NB4 (cell line): ENCODE measurements around the gene GID8.

Source experiments
- DNase-seq: peaks from one replicate; pipeline ENCODE4 v3.0.0; 2010; ENCODE audit warnings: low read depth
- H3K4me3 ChIP-seq: one replicate; pipeline ENCODE4 v1.5.1; 2011; ENCODE audit warnings: mild to moderate bottlenecking, low read depth, low read length, moderate library complexity
- MYC ChIP-seq: IDR thresholded peaks from 2 replicates; pipeline ENCODE4 v1.6.1; 2011; ENCODE audit warnings: low read depth, low read length
- POLR2A ChIP-seq: IDR thresholded peaks from 2 replicates; pipeline ENCODE4 v1.6.1; 2011; ENCODE audit warnings: mild to moderate bottlenecking; ENCODE audit not compliant: insufficient read length; ENCODE audit errors: extremely low read depth
- TF ChIP-seq, protein P1 (sequence below): IDR thresholded peaks from one replicate; pipeline ENCODE4 v1.5.1; 2012; ENCODE audit warnings: low read depth, low read length
- TF ChIP-seq, protein P2 (sequence below): IDR thresholded peaks from 2 replicates; pipeline ENCODE4 v1.6.1; 2011; ENCODE audit warnings: low read depth, low read length

The GID8 gene

GRCh38 chr20:62947532-62948300 is 9.8 kb downstream of the GID8 start:
- DNase-seq: no peak
- TF ChIP-seq, protein P1, sequence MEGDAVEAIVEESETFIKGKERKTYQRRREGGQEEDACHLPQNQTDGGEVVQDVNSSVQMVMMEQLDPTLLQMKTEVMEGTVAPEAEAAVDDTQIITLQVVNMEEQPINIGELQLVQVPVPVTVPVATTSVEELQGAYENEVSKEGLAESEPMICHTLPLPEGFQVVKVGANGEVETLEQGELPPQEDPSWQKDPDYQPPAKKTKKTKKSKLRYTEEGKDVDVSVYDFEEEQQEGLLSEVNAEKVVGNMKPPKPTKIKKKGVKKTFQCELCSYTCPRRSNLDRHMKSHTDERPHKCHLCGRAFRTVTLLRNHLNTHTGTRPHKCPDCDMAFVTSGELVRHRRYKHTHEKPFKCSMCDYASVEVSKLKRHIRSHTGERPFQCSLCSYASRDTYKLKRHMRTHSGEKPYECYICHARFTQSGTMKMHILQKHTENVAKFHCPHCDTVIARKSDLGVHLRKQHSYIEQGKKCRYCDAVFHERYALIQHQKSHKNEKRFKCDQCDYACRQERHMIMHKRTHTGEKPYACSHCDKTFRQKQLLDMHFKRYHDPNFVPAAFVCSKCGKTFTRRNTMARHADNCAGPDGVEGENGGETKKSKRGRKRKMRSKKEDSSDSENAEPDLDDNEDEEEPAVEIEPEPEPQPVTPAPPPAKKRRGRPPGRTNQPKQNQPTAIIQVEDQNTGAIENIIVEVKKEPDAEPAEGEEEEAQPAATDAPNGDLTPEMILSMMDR: no peak
- TF ChIP-seq, protein P2, sequence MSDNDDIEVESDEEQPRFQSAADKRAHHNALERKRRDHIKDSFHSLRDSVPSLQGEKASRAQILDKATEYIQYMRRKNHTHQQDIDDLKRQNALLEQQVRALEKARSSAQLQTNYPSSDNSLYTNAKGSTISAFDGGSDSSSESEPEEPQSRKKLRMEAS: no peak
- TF ChIP-seq MYC (no peak), POLR2A (no peak)
- H3K4me3 ChIP-seq: no peak overlapping the region

- H3K4me3 ChIP-seq: no peak overlapping the region
- TF ChIP-seq, protein P2: no peak
- no peak for TF ChIP-seq MYC
- TF ChIP-seq, protein P1: no peak
- TF ChIP-seq POLR2A: no peak
- DNase-seq: no peak
Observed at GRCh38 chr20:62949153-62949821, 11.3 kb downstream of the GID8 start.

DNA sequence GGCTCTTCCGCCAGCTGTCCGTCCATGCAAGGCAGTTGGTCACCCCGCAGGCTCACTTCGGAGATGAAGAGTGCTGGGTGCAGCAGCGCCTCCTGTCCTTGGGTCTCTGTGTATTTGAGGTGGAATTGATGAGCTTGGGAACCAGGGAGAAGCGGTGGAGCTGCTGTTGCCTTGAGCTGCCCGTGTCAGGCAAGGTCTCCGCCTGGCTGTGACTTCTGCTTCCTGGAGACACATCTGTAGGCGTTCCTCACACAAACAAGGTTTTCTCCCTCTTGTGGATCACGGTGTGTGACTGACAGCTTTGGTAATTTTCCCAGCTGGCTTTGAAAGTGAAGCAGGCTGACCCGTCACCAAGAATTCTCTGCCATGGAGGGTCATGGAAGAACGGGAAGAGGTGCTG is 12.0 kb downstream of the GID8 start:
- DNase-seq: no peak
- TF ChIP-seq, protein P1: no peak
- TF ChIP-seq, protein P2: no peak
- no peak for TF ChIP-seq MYC
- no peak for TF ChIP-seq POLR2A
- no peak overlapping the region for H3K4me3 ChIP-seq

DNA sequence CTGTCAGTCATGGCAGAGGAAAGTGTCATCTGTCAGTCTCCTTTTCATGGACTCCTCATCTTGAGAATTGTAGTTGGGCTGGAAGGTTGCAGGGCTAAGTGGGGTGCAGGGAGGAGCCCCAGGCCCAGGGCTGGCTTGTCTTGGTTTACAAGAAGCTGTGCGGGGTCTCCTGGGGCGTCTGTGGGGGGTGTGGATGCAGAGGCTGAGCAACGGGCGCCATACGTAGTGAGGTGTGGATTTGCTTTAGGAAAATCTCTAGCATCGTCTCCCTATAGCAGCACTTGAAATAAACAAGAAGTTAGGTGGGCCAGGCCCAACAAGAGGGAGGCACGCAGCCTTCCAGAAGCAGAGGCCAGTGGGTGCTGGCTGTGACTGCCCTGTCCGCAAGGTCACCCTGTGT is 12.8 kb downstream of the GID8 start:
- no peak for DNase-seq
- TF ChIP-seq, protein P1: no peak
- no peak overlapping the region for H3K4me3 ChIP-seq

- TF ChIP-seq POLR2A (no peak), MYC (no peak)
- TF ChIP-seq, protein P2: no peak
- TF ChIP-seq, protein P1: no peak
- DNase-seq: no peak
- H3K4me3 ChIP-seq: no peak overlapping the region
Observed at GRCh38 chr20:62951143-62951895, 13.4 kb downstream of the GID8 start.
